OCI-LY3 (cell line): ENCODE results near the gene NTN3.

Source experiments
- EZH2phosphoT487 ChIP-seq: fragments of 200-600 bp; shearing (Covaris generic); IDR thresholded peaks from 2 replicates; pipeline ENCODE4 v1.6.1; 2018; ENCODE audit warnings: antibody characterized with exemption, mixed run types, low read depth
- TF ChIP-seq, protein P1 (sequence below): fragments of 200-600, 300-600 bp; sonication (generic); IDR thresholded peaks from 2 replicates; pipeline ENCODE4 v1.5.1; 2014; ENCODE audit warnings: antibody characterized with exemption, low read length, low read depth

- TF ChIP-seq EZH2phosphoT487: no peak
- TF ChIP-seq, protein P1, sequence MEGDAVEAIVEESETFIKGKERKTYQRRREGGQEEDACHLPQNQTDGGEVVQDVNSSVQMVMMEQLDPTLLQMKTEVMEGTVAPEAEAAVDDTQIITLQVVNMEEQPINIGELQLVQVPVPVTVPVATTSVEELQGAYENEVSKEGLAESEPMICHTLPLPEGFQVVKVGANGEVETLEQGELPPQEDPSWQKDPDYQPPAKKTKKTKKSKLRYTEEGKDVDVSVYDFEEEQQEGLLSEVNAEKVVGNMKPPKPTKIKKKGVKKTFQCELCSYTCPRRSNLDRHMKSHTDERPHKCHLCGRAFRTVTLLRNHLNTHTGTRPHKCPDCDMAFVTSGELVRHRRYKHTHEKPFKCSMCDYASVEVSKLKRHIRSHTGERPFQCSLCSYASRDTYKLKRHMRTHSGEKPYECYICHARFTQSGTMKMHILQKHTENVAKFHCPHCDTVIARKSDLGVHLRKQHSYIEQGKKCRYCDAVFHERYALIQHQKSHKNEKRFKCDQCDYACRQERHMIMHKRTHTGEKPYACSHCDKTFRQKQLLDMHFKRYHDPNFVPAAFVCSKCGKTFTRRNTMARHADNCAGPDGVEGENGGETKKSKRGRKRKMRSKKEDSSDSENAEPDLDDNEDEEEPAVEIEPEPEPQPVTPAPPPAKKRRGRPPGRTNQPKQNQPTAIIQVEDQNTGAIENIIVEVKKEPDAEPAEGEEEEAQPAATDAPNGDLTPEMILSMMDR: no peak
These were observed 46.8 kb upstream of the NTN3 start for GRCh38 chr16:2424061-2425007.
